ENCODE results near the gene CYSRT1. TPM values are rescaled to one million over a fixed set of nuclear protein-coding genes. Genes with fewer than 3 reads are reported as not detected.

CYSRT1 gene
- polyA plus RNA-seq, 1 donor (not counting 4 experiments of a cell fraction or from before 2014, with no cell fraction given) = 0.80 TPM

GRCh38 chr9:137204731-137205125 lies 20.2 kb upstream of the CYSRT1 start:
- Histone ChIP-seq H3K79me2 (ENCODE audit: control insufficient read depth, insufficient read depth, low read length) (peaks cover 53% of the 10 kb centered on the region), H3K9me3 (ENCODE audit: control insufficient read depth, low read depth, low read length) (no peaks in the 10 kb centered on the region), H3K36me3 (ENCODE audit: control insufficient read depth in 2 of 2, extremely low read depth in 1 of 2, insufficient read depth in 2 of 2, low read length in 2 of 2) (peaks cover 5 to 7% of the 10 kb centered on the region in 2 experiments), H3K9me1 (ENCODE audit: control insufficient read depth, extremely low read depth, insufficient read depth, low read length) (no peaks in the 10 kb centered on the region), H3K27ac (ENCODE audit: control insufficient read depth, insufficient read depth, low read length) (peak overlapping the region; percentile 83), H3K9ac (ENCODE audit: control insufficient read depth, extremely low read depth, insufficient read depth, low read length) (peak overlapping the region; percentile 93), H3K27me3 (ENCODE audit: control insufficient read depth, extremely low read depth, insufficient read depth, low read length) (no peaks in the 10 kb centered on the region), H2AFZ (ENCODE audit: control insufficient read depth, low read length) (peak overlapping the region; percentile 78), H3K4me3 (ENCODE audit: control insufficient read depth in 2 of 3, extremely low read depth in 1 of 3, insufficient read depth in 2 of 3, low read depth in 1 of 3, low read length in 3 of 3) (peak overlapping the region; percentile 93 to 97 (median 96)), H3K4me2 (ENCODE audit: control insufficient read depth, extremely low read depth, insufficient read depth, low read depth, low read length) (peak overlapping the region; percentile 88), H4K20me1 (ENCODE audit: control insufficient read depth, extremely low read depth, insufficient read depth, low read length) (no peaks in the 10 kb centered on the region), H3K4me1 (ENCODE audit: control insufficient read depth, extremely low read depth, insufficient read depth, low read length) (peaks cover 30% of the 10 kb centered on the region)
- FAIRE-seq = no peak
- TF ChIP-seq EZH2 (IDR thresholded peaks at IDR 0.05; ENCODE audit: low read length) (no peak), CTCF (optimal IDR thresholded peaks at IDR 0.05 in 1 of 3, IDR thresholded peaks at IDR 0.05 in 1 of 3, conservative IDR thresholded peaks at IDR 0.05 in 1 of 3; ENCODE audit: extremely low read depth in 1 of 3, insufficient read depth in 2 of 3, low read length in 3 of 3) (no peak)
- dilution Hi-C loops (cut with MboI; ENCODE audit: extremely low pct_ligation_motif_present, low sequenced_read_pairs) = no loop called here
- DNase-seq (ENCODE audit: low read depth, low spot score) = no peak

GRCh38 chr9:137205126-137206069 lies 19.6 kb upstream of the CYSRT1 start, which contains the start of the genes NDOR1 and TMEM203:
Gene NDOR1 (plus strand): TSS chr9:137205700. CDS start chr9:137205778, 78 bp downstream.
Gene TMEM203 (minus strand): TSS chr9:137205648. CDS start chr9:137205414, 234 bp downstream.
- no peaks in the 10 kb centered on the region for H3K9me3 ChIP-seq (ENCODE audit: control insufficient read depth, low read depth, low read length)
- peak within 1 kb of the TSS; percentile 93 to 97 (median 96) for H3K4me3 ChIP-seq (ENCODE audit: control insufficient read depth in 2 of 3, extremely low read depth in 1 of 3, insufficient read depth in 2 of 3, low read depth in 1 of 3, low read length in 3 of 3)
- peaks cover 5 to 10% of the 10 kb centered on the region in 2 experiments for H3K36me3 ChIP-seq (ENCODE audit: control insufficient read depth in 2 of 2, extremely low read depth in 1 of 2, insufficient read depth in 2 of 2, low read length in 2 of 2)
- H3K27ac ChIP-seq (ENCODE audit: control insufficient read depth, insufficient read depth, low read length) = peak within 1 kb of the TSS; percentile 83
- dilution Hi-C loops (cut with MboI; ENCODE audit: extremely low pct_ligation_motif_present, low sequenced_read_pairs) = no loop called here
- TF ChIP-seq CTCF (optimal IDR thresholded peaks at IDR 0.05 in 1 of 3, IDR thresholded peaks at IDR 0.05 in 1 of 3, conservative IDR thresholded peaks at IDR 0.05 in 1 of 3; ENCODE audit: extremely low read depth in 1 of 3, insufficient read depth in 2 of 3, low read length in 3 of 3) = no peak
- TF ChIP-seq EZH2 (IDR thresholded peaks at IDR 0.05; ENCODE audit: low read length) = no peak
- peak within 1 kb of the TSS; percentile 78 for H2AFZ ChIP-seq (ENCODE audit: control insufficient read depth, low read length)
- peak within 1 kb of the TSS; percentile 100 for H3K4me2 ChIP-seq (ENCODE audit: control insufficient read depth, extremely low read depth, insufficient read depth, low read depth, low read length)
- peaks cover 53% of the 10 kb centered on the region for H3K79me2 ChIP-seq (ENCODE audit: control insufficient read depth, insufficient read depth, low read length)
- H4K20me1 ChIP-seq (ENCODE audit: control insufficient read depth, extremely low read depth, insufficient read depth, low read length) = no peaks in the 10 kb centered on the region
- H3K9me1 ChIP-seq (ENCODE audit: control insufficient read depth, extremely low read depth, insufficient read depth, low read length) = no peaks in the 10 kb centered on the region
- DNase-seq (ENCODE audit: low read depth, low spot score) (no peak), FAIRE-seq (no peak)
- H3K9ac ChIP-seq (ENCODE audit: control insufficient read depth, extremely low read depth, insufficient read depth, low read length) = peak within 1 kb of the TSS; percentile 93
- H3K27me3 ChIP-seq (ENCODE audit: control insufficient read depth, extremely low read depth, insufficient read depth, low read length) = no peaks in the 10 kb centered on the region
- H3K4me1 ChIP-seq (ENCODE audit: control insufficient read depth, extremely low read depth, insufficient read depth, low read length) = peaks cover 30% of the 10 kb centered on the region
